Nephron (organoid): ENCODE data around the gene NACC1.
A peak's percentile ranks its signal among the peaks of the same experiment; 100 is the strongest.

Source experiments
- H3K27ac Mint-ChIP-seq, 3 experiments: 2 replicates each; pipeline ENCODE4 v1.8.0; 2020; ENCODE audit warnings: mixed read lengths in 3 of 3, mild to moderate bottlenecking in 2 of 3, moderate library complexity in 1 of 3
- H3K27me3 Mint-ChIP-seq: 2 replicates; pipeline ENCODE4 v1.8.0; 2021; ENCODE audit warnings: low read depth, mild to moderate bottlenecking, moderate library complexity, mixed read lengths
- H3K36me3 Mint-ChIP-seq: 2 replicates; pipeline ENCODE4 v1.8.0; 2020; ENCODE audit warnings: low read depth, mixed read lengths
- H3K4me1 Mint-ChIP-seq: 2 replicates; pipeline ENCODE4 v1.8.0; 2020; ENCODE audit warnings: mixed read lengths
- H3K4me3 Mint-ChIP-seq, 3 experiments: 2 replicates each; pipeline ENCODE4 v1.8.0; 2020; ENCODE audit warnings: mild to moderate bottlenecking in 3 of 3, mixed read lengths in 3 of 3, moderate library complexity in 2 of 3
- H3K9me3 Mint-ChIP-seq: 2 replicates; pipeline ENCODE4 v1.8.0; 2020; ENCODE audit warnings: mixed read lengths
- TF ChIP-seq, protein P1 (sequence below), 3 experiments: fragments of 200-600 bp; sonication (generic); IDR thresholded peaks; one replicate each; pipeline ENCODE4 v1.5.0; 2021; ENCODE audit warnings: antibody characterized with exemption in 3 of 3; ENCODE audit not compliant: unreplicated experiment in 3 of 3

NACC1 gene

DNA sequence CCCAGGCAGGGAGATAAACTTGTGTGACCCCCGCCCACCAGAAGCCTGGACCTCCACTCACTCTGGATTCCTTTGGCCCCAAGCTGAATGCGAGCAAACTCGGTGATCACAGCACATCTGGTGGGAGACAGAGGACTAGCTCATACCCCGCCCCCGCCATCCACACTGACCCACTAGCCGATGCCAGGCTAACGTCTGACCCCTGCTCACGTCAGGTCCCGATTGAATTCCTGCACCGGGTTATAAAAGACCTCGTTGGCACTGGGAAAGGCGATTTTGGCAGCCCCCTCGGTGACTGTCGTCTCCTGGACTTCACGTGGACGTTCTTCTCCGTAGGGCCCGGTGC, 2.2 kb upstream of the NACC1 start:
- H3K9me3 Mint-ChIP-seq: no peaks in the 10 kb centered on the region
- peak overlapping the region; percentile 85 to 97 (median 92) for H3K4me3 Mint-ChIP-seq
- H3K27ac Mint-ChIP-seq: peak overlapping the region in 2 of 3 experiments; percentile 73 to 86
- peaks cover 30% of the 10 kb centered on the region for H3K4me1 Mint-ChIP-seq
- H3K36me3 Mint-ChIP-seq: peaks cover 3% of the 10 kb centered on the region
- TF ChIP-seq, protein P1, sequence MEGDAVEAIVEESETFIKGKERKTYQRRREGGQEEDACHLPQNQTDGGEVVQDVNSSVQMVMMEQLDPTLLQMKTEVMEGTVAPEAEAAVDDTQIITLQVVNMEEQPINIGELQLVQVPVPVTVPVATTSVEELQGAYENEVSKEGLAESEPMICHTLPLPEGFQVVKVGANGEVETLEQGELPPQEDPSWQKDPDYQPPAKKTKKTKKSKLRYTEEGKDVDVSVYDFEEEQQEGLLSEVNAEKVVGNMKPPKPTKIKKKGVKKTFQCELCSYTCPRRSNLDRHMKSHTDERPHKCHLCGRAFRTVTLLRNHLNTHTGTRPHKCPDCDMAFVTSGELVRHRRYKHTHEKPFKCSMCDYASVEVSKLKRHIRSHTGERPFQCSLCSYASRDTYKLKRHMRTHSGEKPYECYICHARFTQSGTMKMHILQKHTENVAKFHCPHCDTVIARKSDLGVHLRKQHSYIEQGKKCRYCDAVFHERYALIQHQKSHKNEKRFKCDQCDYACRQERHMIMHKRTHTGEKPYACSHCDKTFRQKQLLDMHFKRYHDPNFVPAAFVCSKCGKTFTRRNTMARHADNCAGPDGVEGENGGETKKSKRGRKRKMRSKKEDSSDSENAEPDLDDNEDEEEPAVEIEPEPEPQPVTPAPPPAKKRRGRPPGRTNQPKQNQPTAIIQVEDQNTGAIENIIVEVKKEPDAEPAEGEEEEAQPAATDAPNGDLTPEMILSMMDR (IDR thresholded peaks at IDR 0.05; ENCODE audit: unreplicated experiment in 3 of 3): no peak
- H3K27me3 Mint-ChIP-seq: peaks cover 4% of the 10 kb centered on the region

DNA sequence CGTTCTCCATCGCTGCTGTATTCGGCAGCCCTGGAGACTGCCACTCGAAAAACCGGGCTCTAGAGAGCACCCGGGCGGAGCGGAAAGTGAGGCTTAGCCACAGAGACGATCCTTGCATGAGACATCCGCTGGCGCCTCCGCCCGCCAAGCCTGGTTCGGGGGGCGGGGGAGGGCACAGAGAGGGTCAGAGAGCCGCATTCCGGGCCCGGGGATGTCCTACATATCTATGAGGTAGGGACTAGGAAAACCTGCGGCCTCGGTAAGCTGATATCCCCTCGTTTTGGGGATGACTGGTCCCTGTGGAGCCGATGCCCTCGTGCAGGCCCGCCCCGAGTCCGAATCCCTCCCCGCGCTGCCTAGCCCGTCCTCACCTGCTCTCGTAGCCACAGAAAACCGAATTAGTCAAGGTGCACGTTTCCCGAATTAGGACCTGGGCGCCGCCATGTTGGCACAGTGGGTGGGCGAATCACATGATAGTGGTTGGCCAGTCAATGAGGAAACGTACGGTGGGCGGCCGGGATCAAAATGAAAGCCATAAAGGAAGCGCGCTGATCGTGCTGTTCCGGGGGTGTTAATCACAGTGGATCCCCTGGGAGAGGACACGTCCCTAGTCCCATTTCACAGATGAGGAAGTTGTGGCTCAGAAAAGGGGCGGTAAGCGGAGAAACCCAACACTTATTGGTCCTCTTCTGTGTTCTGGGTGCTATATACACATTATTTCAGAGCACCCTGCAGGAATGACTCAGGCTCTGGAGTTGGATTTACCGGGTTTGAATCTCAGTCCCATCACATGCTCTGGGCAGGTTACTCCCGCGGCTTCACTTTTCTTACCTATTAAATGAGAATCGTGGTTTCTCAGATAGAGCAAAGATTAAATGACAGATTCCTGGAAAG, 1.5 kb upstream of the NACC1 start, which contains the start of gene TRMT1:
Gene TRMT1 (minus strand): TSS at position 459 of the 894 bp plus-strand sequence. CDS start 341 bp downstream, at position 118.
- peak within 1 kb of the TSS; percentile 73 to 91 (median 86) for H3K27ac Mint-ChIP-seq
- peaks cover 30% of the 10 kb centered on the region for H3K4me1 Mint-ChIP-seq
- TF ChIP-seq, protein P1 (IDR thresholded peaks at IDR 0.05; ENCODE audit: unreplicated experiment in 3 of 3): no peak
- H3K4me3 Mint-ChIP-seq: peak within 1 kb of the TSS; percentile 85 to 97 (median 92)
- peaks cover 4% of the 10 kb centered on the region for H3K27me3 Mint-ChIP-seq
- H3K9me3 Mint-ChIP-seq: no peaks in the 10 kb centered on the region
- H3K36me3 Mint-ChIP-seq: peaks cover 3% of the 10 kb centered on the region

DNA sequence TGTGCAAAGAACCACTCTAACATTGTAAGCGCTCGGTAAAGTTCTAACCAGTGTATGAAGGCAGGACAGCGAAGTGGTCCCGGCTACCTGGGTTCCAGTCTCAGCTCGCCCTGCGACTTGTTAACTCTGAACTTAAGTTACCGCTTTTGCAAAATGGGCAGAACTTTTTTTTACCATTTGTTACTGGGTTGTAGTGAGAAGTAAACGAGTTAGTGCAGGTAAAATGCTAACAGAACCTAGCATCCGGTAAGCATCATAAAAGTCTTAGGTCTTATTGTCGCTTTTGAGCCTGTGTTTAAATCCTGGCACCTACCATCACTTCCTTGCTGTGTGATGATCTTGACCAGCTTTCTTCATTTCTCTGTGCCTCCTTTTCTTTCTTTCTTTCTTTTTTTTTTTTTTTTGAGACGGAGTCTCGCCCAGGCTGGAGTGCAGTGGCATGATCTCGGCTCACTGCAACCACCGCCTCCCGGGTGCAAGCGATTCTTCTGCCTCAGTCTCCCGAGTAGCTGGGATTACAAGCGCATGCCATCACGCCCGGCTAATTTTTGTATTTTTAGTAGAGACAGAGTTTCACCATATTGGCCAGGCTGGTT, 790 bp upstream of the NACC1 start:
- TF ChIP-seq, protein P1 (IDR thresholded peaks at IDR 0.05; ENCODE audit: unreplicated experiment in 3 of 3): no peak
- Mint-ChIP-seq H3K27ac (peak overlapping the region; percentile 73 to 91 (median 86)), H3K36me3 (peaks cover 8% of the 10 kb centered on the region), H3K4me1 (peaks cover 35% of the 10 kb centered on the region), H3K27me3 (peaks cover 4% of the 10 kb centered on the region), H3K4me3 (peak overlapping the region; percentile 85 to 97 (median 92)), H3K9me3 (no peaks in the 10 kb centered on the region)

DNA sequence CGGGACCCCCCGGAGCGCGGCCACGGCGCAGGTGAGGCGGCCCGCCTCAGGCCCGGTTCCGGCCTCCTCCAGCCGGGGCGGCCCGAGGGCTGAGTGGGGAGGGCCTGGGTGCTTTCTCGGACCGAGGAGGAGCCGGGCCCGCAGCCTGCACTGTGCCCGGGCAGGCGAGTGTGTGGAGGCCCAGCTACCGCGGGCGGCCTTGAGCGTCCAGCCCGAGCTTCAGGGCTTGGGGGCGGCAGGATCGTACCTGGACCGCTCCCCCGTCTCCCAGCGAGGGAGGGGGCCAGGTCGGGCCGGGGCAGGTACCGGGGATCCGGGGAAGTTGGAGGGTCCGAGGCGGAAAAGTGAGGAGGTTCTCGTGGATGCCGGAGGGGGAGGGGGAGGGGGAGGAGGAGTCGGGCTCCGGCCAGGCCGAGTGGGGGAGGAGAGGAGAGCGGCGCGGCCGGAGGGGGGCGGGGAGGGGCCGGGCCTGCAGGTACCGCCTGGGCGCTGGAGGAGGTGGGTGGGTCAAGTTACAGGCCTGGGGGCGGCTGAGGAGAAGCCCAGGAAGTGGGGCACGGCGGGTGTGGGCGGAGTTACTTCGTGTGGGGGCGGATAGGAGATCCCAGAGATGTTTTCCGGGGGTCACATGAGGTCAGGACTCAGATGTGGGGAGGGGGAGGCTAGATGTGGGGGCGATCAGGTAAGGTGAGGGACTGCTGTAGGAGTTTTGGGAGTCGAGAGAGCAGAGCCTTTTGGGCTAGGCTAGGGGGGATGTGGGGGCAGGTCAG, 545 bp downstream of the NACC1 start:
- H3K36me3 Mint-ChIP-seq: peaks cover 5% of the 10 kb centered on the region
- TF ChIP-seq, protein P1 (IDR thresholded peaks at IDR 0.05; ENCODE audit: unreplicated experiment in 3 of 3): no peak
- H3K4me3 Mint-ChIP-seq: peak overlapping the region; percentile 90 to 95 (median 94)
- H3K27ac Mint-ChIP-seq: peak overlapping the region; percentile 31 to 91 (median 86)
- no peaks in the 10 kb centered on the region for H3K9me3 Mint-ChIP-seq
- peaks cover 4% of the 10 kb centered on the region for H3K27me3 Mint-ChIP-seq
- peaks cover 35% of the 10 kb centered on the region for H3K4me1 Mint-ChIP-seq

DNA sequence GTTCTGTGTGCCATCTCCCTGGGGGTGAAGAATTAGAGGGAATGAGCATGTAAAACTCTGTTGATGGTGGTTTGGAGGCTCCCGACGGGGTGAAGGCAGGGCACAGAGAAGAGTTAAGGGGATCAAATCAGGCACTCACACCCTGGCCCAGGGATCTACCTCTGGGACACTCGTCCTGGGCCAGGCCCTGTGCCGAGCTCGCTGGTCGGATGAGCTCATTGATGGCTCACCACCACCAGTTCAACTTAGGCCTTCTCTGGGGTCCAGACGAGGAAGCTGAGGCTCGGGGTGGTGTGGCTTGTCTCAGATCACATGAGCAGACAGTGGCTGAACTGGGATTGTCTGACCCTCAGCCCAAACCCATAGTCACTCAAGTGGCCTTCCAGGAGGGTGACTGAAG, 1.6 kb downstream of the NACC1 start:
- Mint-ChIP-seq H3K27ac (peak overlapping the region; percentile 31 to 91 (median 86)), H3K36me3 (peaks cover 5% of the 10 kb centered on the region), H3K9me3 (no peaks in the 10 kb centered on the region), H3K4me3 (peak overlapping the region; percentile 90 to 95 (median 94)), H3K27me3 (peaks cover 4% of the 10 kb centered on the region), H3K4me1 (peaks cover 35% of the 10 kb centered on the region)
- TF ChIP-seq, protein P1 (IDR thresholded peaks at IDR 0.05; ENCODE audit: unreplicated experiment in 3 of 3): no peak
